Measurements from ENCODE around the gene OSBPL3. TPM values are rescaled to one million over a fixed set of nuclear protein-coding genes. Genes with fewer than 3 reads are reported as not detected.
A peak's percentile ranks its signal among the peaks of the same experiment; 100 is the strongest.

The OSBPL3 gene
- polyA plus RNA-seq, 1 experiment = 26.5 TPM

GRCh38 chr7:24981171-24981951 is 1.4 kb upstream of the OSBPL3 start:
- 0 out of 2 replicates have a peak, but pooled peaks have one; percentile 10 for TF ChIP-seq CTCF (IDR thresholded peaks at IDR 0.05; ENCODE audit: insufficient read depth, low read depth, low read length)
- ChIA-PET CTCF (interaction anchor here (0.7 to 7.3 kb wide), 26 partner anchors 8 to 168 kb away, joined by 3 to 106 read pairs (median 4); no protein-coding TSS in a partner anchor), POLR2A (interaction anchor here (0.6 kb wide), 1 partner anchor 139 kb away, joined by 3 read pairs; no protein-coding TSS in a partner anchor)
- Histone ChIP-seq H3K36me3 (ENCODE audit: control insufficient read depth, insufficient read depth, low read length) (no peaks in the 10 kb centered on the region), H3K27me3 (ENCODE audit: control insufficient read depth, insufficient read depth, low read length) (no peaks in the 10 kb centered on the region), H3K4me3 (ENCODE audit: low read depth, low read length) (peak overlapping the region; percentile 60)
- no peak for DNase-seq (ENCODE audit: low read depth)

- DNase-seq (ENCODE audit: low read depth) = no peak
- no peak for TF ChIP-seq CTCF (IDR thresholded peaks at IDR 0.05; ENCODE audit: insufficient read depth, low read depth, low read length)
- Histone ChIP-seq H3K4me3 (ENCODE audit: low read depth, low read length) (peak overlapping the region; percentile 60), H3K36me3 (ENCODE audit: control insufficient read depth, insufficient read depth, low read length) (no peaks in the 10 kb centered on the region), H3K27me3 (ENCODE audit: control insufficient read depth, insufficient read depth, low read length) (no peaks in the 10 kb centered on the region)
- ChIA-PET CTCF (interaction anchor here (0.9 to 7.3 kb wide), 17 partner anchors 9 to 168 kb away, joined by 3 to 106 read pairs (median 5); no protein-coding TSS in a partner anchor), POLR2A (interaction anchor here (0.7 kb wide), 1 partner anchor 160 kb away, joined by 3 read pairs; no protein-coding TSS in a partner anchor)
Measured at GRCh38 chr7:24980534-24981170, 674 bp upstream of the OSBPL3 start.

- H3K36me3 ChIP-seq (ENCODE audit: control insufficient read depth, insufficient read depth, low read length) = no peaks in the 10 kb centered on the region
- CTCF ChIA-PET = interaction anchor here (0.5 to 7.3 kb wide), 24 partner anchors 10 to 166 kb away, joined by 3 to 106 read pairs (median 4); no protein-coding TSS in a partner anchor
- TF ChIP-seq CTCF (IDR thresholded peaks at IDR 0.05; ENCODE audit: insufficient read depth, low read depth, low read length) = peak; percentile 58
- no peaks in the 10 kb centered on the region for H3K27me3 ChIP-seq (ENCODE audit: control insufficient read depth, insufficient read depth, low read length)
- POLR2A ChIA-PET = no interaction called here
- no peak for DNase-seq (ENCODE audit: low read depth)
- peak overlapping the region; percentile 60 for H3K4me3 ChIP-seq (ENCODE audit: low read depth, low read length)
Measured at GRCh38 chr7:24979470-24979862, 512 bp downstream of the OSBPL3 start.

GRCh38 chr7:24978843-24979469 is 1.0 kb downstream of the OSBPL3 start:
- H3K4me3 ChIP-seq (ENCODE audit: low read depth, low read length) = peak overlapping the region; percentile 60
- no peak for TF ChIP-seq CTCF (IDR thresholded peaks at IDR 0.05; ENCODE audit: insufficient read depth, low read depth, low read length)
- POLR2A ChIA-PET = no interaction called here
- CTCF ChIA-PET = interaction anchor here (0.5 to 7.3 kb wide), 25 partner anchors 9 to 166 kb away, joined by 3 to 106 read pairs (median 4); no protein-coding TSS in a partner anchor
- no peaks in the 10 kb centered on the region for H3K36me3 ChIP-seq (ENCODE audit: control insufficient read depth, insufficient read depth, low read length)
- DNase-seq (ENCODE audit: low read depth) = no peak
- H3K27me3 ChIP-seq (ENCODE audit: control insufficient read depth, insufficient read depth, low read length) = no peaks in the 10 kb centered on the region
